PC-3 (cell line): Measurements from ENCODE around the gene SLC5A9. TPM values are rescaled to one million over a fixed set of nuclear protein-coding genes. Genes with fewer than 3 reads are reported as not detected.
A peak's percentile ranks its signal among the peaks of the same experiment; 100 is the strongest.

Experiments used
- ATAC-seq: fragments of 200-7000 bp; cut with Tn5 transposase; 2 replicates; pipeline ENCODE4 v1.9.1; 2020; ENCODE audit warnings: mild to moderate bottlenecking, moderate library complexity
- BruUV-seq: library from RNA; stranded (reverse); fragments of 400-500 nt; replicated peaks from 2 replicates; lab custom pipeline; 2021; lab: Mats Ljungman, UMichigan
- CTCF ChIA-PET: fragments of 300-600 bp; sonication (Branson Sonifier 250); formaldehyde crosslinking; loops from one replicate; lab custom pipeline; 2022; ENCODE audit warnings: antibody characterized with exemption; lab: Charles Lee
- POLR2A ChIA-PET: fragments of 300-600 bp; sonication (Branson Sonifier 250); formaldehyde crosslinking; loops from one replicate; lab custom pipeline; 2022; ENCODE audit warnings: antibody characterized with exemption; ENCODE audit not compliant: unreplicated experiment; lab: Charles Lee
- DNase-seq: peaks from one replicate; pipeline ENCODE4 v3.0.0-alpha.2; 2015
- H2AFZ ChIP-seq: fragments of 300-600 bp; sonication (generic); 2 replicates; pipeline ENCODE4 v1.6.0; 2016; ENCODE audit warnings: antibody characterized with exemption, low read length
- H3F3A ChIP-seq: fragments of 300-600 bp; sonication (generic); one replicate; pipeline ENCODE4 v1.6.0; 2017; ENCODE audit warnings: antibody characterized with exemption, low read length, control low read depth, mild to moderate bottlenecking; ENCODE audit not compliant: unreplicated experiment
- H3K27ac ChIP-seq: fragments of 300-600 bp; sonication (generic); 2 replicates; pipeline ENCODE4 v1.5.1; 2016; ENCODE audit warnings: mild to moderate bottlenecking, low read length
- H3K27me3 ChIP-seq: fragments of 300-600 bp; sonication (generic); 2 replicates; pipeline ENCODE4 v1.6.1; 2016; ENCODE audit warnings: low read length, mixed read lengths
- H3K36me3 ChIP-seq: fragments of 300-600 bp; sonication (generic); 2 replicates; pipeline ENCODE4 v1.6.1; 2016; ENCODE audit warnings: low read depth, mixed run types, low read length, mixed read lengths
- H3K4me1 ChIP-seq: fragments of 300-600 bp; sonication (generic); 2 replicates; pipeline ENCODE4 v1.5.1; 2016; ENCODE audit warnings: low read length; ENCODE audit not compliant: insufficient read depth
- H3K4me2 ChIP-seq: fragments of 300-600 bp; sonication (generic); 2 replicates; pipeline ENCODE4 v1.6.0; 2016; ENCODE audit warnings: low read length
- H3K4me3 ChIP-seq: fragments of 300-600 bp; sonication (generic); 2 replicates; pipeline ENCODE4 v1.5.1; 2016; ENCODE audit warnings: mild to moderate bottlenecking, low read length, mixed read lengths
- H3K79me2 ChIP-seq: fragments of 300-600 bp; sonication (generic); 2 replicates; pipeline ENCODE4 v1.6.1; 2017; ENCODE audit warnings: low read length, mixed read lengths
- H3K9ac ChIP-seq: fragments of 300-600 bp; sonication (generic); 2 replicates; pipeline ENCODE4 v1.6.0; 2016; ENCODE audit warnings: mild to moderate bottlenecking, low read length
- H3K9me2 ChIP-seq: fragments of 300-600 bp; sonication (generic); replicated peaks from 2 replicates; pipeline ENCODE4 v1.6.1; 2016; ENCODE audit warnings: mixed run types, low read length, mixed read lengths
- H3K9me3 ChIP-seq: fragments of 300-600 bp; sonication (generic); 2 replicates; pipeline ENCODE4 v1.6.1; 2016; ENCODE audit warnings: low read length, mixed read lengths
- H4K20me1 ChIP-seq: fragments of 300-600 bp; sonication (generic); 2 replicates; pipeline ENCODE4 v1.6.1; 2016; ENCODE audit warnings: low read length, mixed read lengths
- CTCF ChIP-seq: fragments of 300-600 bp; sonication (generic); conservative IDR thresholded peaks from 2 replicates; pipeline ENCODE4 v1.5.1; 2017; ENCODE audit warnings: antibody characterized with exemption, low read depth, mild to moderate bottlenecking, low read length
- EZH2 ChIP-seq: fragments of 300-600 bp; sonication (generic); IDR thresholded peaks from one replicate; pipeline ENCODE4 v1.6.1; 2017; ENCODE audit warnings: antibody characterized with exemption, mild to moderate bottlenecking, low read length; ENCODE audit not compliant: unreplicated experiment
- EZH2phosphoT487 ChIP-seq: fragments of 300-600 bp; sonication (generic); IDR thresholded peaks from 2 replicates; pipeline ENCODE4 v1.6.1; 2018; ENCODE audit warnings: mild to moderate bottlenecking, antibody characterized with exemption, low read length, borderline replicate concordance
- intact Hi-C: fragments of 100-400 bp; cut with micrococcal nuclease; formaldehyde crosslinking; loops from 2 replicates; pipeline ENCODE4 v1.9.0; 2023
- total RNA-seq: library from RNA; depleted of rRNA; stranded (reverse); fragments of >200 nt; gene quantifications from 2 replicates; pipeline ENCODE4 v1.2.3, GENCODE V29; 2014

SLC5A9 gene
- total RNA-seq, 1 experiment from 2014 or later: not detected

GRCh38 chr1:48245106-48245505, 22.6 kb downstream of the SLC5A9 start:
- H3K9me3 ChIP-seq: no peaks in the 10 kb centered on the region
- no peaks in the 10 kb centered on the region for H3K9me2 ChIP-seq
- ChIA-PET CTCF (no interaction called here), POLR2A (no interaction called here)
- H3K79me2 ChIP-seq: no peaks in the 10 kb centered on the region
- H3K4me3 ChIP-seq: no peak overlapping the region
- no peaks in the 10 kb centered on the region for H4K20me1 ChIP-seq
- no peak overlapping the region for H2AFZ ChIP-seq
- intact Hi-C loops: no loop called here
- H3F3A ChIP-seq: no peaks in the 10 kb centered on the region
- H3K36me3 ChIP-seq: no peaks in the 10 kb centered on the region
- no peak overlapping the region for H3K27ac ChIP-seq
- ATAC-seq: no peak
- H3K9ac ChIP-seq: no peak overlapping the region
- H3K27me3 ChIP-seq: peaks cover 10% of the 10 kb centered on the region; the same call in 1 of the 2 replicates
- TF ChIP-seq EZH2phosphoT487 (no peak), CTCF (no peak), EZH2 (no peak)
- no TSS peak for BruUV-seq
- DNase-seq: no peak
- no peaks in the 10 kb centered on the region for H3K4me1 ChIP-seq
- no peak overlapping the region for H3K4me2 ChIP-seq

- no peaks in the 10 kb centered on the region for H3K4me1 ChIP-seq
- H3K79me2 ChIP-seq: no peaks in the 10 kb centered on the region
- ChIA-PET POLR2A (no interaction called here), CTCF (no interaction called here)
- H3K4me2 ChIP-seq: no peak overlapping the region
- H3K27ac ChIP-seq: no peak overlapping the region
- no peak for ATAC-seq
- H3K9ac ChIP-seq: no peak overlapping the region
- intact Hi-C loops: no loop called here
- peak; percentile 11 for DNase-seq
- no peak overlapping the region for H3K4me3 ChIP-seq
- no TSS peak for BruUV-seq
- H3F3A ChIP-seq: no peaks in the 10 kb centered on the region
- TF ChIP-seq EZH2: no peak
- TF ChIP-seq CTCF: no peak
- TF ChIP-seq EZH2phosphoT487: no peak
- no peaks in the 10 kb centered on the region for H3K9me3 ChIP-seq
- H3K27me3 ChIP-seq: no peaks in the 10 kb centered on the region
- no peaks in the 10 kb centered on the region for H3K36me3 ChIP-seq
- H4K20me1 ChIP-seq: no peaks in the 10 kb centered on the region
- H2AFZ ChIP-seq: no peak overlapping the region
- H3K9me2 ChIP-seq: no peaks in the 10 kb centered on the region
Measured at GRCh38 chr1:48246727-48247126, 24.2 kb downstream of the SLC5A9 start.

GRCh38 chr1:48248356-48248755, 25.8 kb downstream of the SLC5A9 start:
- TF ChIP-seq EZH2: no peak
- no peak for TF ChIP-seq CTCF
- TF ChIP-seq EZH2phosphoT487: no peak
- no TSS peak for BruUV-seq
- Histone ChIP-seq H3K27me3 (peaks cover 7% of the 10 kb centered on the region; the same call in 1 of the 2 replicates), H4K20me1 (no peaks in the 10 kb centered on the region), H3K4me3 (no peak overlapping the region), H3K9ac (no peak overlapping the region), H3K4me2 (no peak overlapping the region), H3K79me2 (no peaks in the 10 kb centered on the region), H3K9me2 (no peaks in the 10 kb centered on the region), H3K4me1 (no peaks in the 10 kb centered on the region), H3K36me3 (no peaks in the 10 kb centered on the region), H3K9me3 (no peaks in the 10 kb centered on the region), H2AFZ (no peak overlapping the region), H3K27ac (no peak overlapping the region), H3F3A (no peaks in the 10 kb centered on the region)
- ATAC-seq (no peak), DNase-seq (no peak)
- ChIA-PET CTCF (no interaction called here), POLR2A (no interaction called here)
- intact Hi-C loops: no loop called here
